OCI-LY7 (cell line): ENCODE results near the gene OTOF.

ENCODE experiments used
- EZH2phosphoT487 ChIP-seq: fragments of 200-600 bp; sonication (generic); IDR thresholded peaks from 2 replicates; pipeline ENCODE4 v1.6.1; 2018; ENCODE audit warnings: low read depth, borderline replicate concordance, mild to moderate bottlenecking, mixed run types, antibody characterized with exemption, low read length, moderate library complexity, mixed read lengths
- TF ChIP-seq, protein P1 (sequence below): fragments of 200-600 bp; sonication (generic); conservative IDR thresholded peaks from 2 replicates; pipeline ENCODE4 v1.5.1; 2014; ENCODE audit warnings: mild to moderate bottlenecking, antibody characterized with exemption, low read length, moderate library complexity, mixed read lengths

DNA sequence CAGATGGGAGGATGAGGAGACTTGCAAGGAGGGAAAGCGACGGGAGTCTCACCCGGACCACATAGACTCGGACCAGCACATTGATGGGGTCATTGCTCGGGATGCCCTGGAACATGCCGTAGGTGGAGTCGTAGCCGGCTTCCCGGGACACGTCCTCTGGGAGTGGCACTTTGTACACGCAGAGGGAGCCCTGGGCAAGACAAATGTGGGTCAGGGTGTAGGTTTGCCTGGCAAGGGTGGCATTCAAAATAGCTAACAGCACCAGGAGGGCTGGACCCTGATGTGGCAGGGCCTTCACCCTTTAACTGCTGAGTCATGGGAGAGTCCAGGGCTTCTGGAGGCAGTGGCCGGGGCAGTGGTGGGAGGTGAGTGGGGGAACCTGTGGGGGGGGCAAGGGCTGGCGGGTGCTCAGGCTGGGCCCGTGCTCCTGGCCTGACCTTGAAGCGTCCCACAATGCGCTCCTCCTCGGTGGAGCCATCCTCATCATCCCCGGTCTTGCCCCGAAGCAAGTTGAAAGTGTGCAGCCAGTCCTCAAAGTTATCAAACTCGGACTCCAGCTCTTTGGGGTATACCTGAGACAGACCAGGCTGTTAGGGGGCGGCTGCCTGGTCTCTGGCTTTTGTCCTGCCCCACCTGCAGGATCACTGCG is 11.1 kb downstream of the OTOF start:
- TF ChIP-seq, protein P1, sequence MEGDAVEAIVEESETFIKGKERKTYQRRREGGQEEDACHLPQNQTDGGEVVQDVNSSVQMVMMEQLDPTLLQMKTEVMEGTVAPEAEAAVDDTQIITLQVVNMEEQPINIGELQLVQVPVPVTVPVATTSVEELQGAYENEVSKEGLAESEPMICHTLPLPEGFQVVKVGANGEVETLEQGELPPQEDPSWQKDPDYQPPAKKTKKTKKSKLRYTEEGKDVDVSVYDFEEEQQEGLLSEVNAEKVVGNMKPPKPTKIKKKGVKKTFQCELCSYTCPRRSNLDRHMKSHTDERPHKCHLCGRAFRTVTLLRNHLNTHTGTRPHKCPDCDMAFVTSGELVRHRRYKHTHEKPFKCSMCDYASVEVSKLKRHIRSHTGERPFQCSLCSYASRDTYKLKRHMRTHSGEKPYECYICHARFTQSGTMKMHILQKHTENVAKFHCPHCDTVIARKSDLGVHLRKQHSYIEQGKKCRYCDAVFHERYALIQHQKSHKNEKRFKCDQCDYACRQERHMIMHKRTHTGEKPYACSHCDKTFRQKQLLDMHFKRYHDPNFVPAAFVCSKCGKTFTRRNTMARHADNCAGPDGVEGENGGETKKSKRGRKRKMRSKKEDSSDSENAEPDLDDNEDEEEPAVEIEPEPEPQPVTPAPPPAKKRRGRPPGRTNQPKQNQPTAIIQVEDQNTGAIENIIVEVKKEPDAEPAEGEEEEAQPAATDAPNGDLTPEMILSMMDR: no peak
- TF ChIP-seq EZH2phosphoT487: no peak
